Memory B cell (primary cell): Measurements from ENCODE around the gene SVIL.
"Not testable (repeated sequence)": the region's sequence is repeated elsewhere in the genome, so short reads cannot be mapped to it uniquely, and the experiment has no call there.

Source experiments
- ATAC-seq: fragments of 150-1000 bp; cut with Tn5 transposase; 2 replicates; pipeline ENCODE4 v1.10.0; 2021; ENCODE audit warnings: low read depth, mild to moderate bottlenecking, moderate library complexity
- DNase-seq, 2 donors: peaks; one replicate each; pipeline ENCODE4 v3.0.0; 2022; ENCODE audit warnings: low spot score in 2 of 2
- H3K27ac Mint-ChIP-seq: one replicate; pipeline ENCODE4 v1.8.0; 2022; ENCODE audit warnings: mild to moderate bottlenecking, moderate library complexity, mixed read lengths
- H3K27me3 Mint-ChIP-seq: one replicate; pipeline ENCODE4 v1.8.0; 2022; ENCODE audit warnings: mixed read lengths
- H3K36me3 Mint-ChIP-seq: one replicate; pipeline ENCODE4 v1.8.0; 2022; ENCODE audit warnings: mild to moderate bottlenecking, mixed read lengths
- H3K4me1 Mint-ChIP-seq: one replicate; pipeline ENCODE4 v1.8.0; 2022; ENCODE audit warnings: mixed read lengths
- H3K4me3 Mint-ChIP-seq: one replicate; pipeline ENCODE4 v1.8.0; 2022; ENCODE audit warnings: mild to moderate bottlenecking, moderate library complexity, mixed read lengths
- H3K9me3 Mint-ChIP-seq: one replicate; pipeline ENCODE4 v1.8.0; 2022; ENCODE audit warnings: mixed read lengths

The SVIL gene

GRCh38 chr10:29517352-29517923 is 117.3 kb downstream of the SVIL start:
- ATAC-seq (no peak), DNase-seq (no peak)
- no peaks in the 10 kb centered on the region for H3K36me3 Mint-ChIP-seq

GRCh38 chr10:29516309-29516932 is 118.3 kb downstream of the SVIL start:
- not testable (repeated sequence) for H3K4me3 Mint-ChIP-seq, ATAC-seq, H3K27me3 Mint-ChIP-seq, H3K9me3 Mint-ChIP-seq, H3K4me1 Mint-ChIP-seq, H3K27ac Mint-ChIP-seq, H3K36me3 Mint-ChIP-seq, DNase-seq

More at GRCh38 chr10:29517352-29517923, 117.3 kb downstream of the SVIL start:
- peaks cover 1% of the 10 kb centered on the region for H3K27me3 Mint-ChIP-seq
- no peak overlapping the region for H3K27ac Mint-ChIP-seq
- H3K9me3 Mint-ChIP-seq, result no peaks in the 10 kb centered on the region
- no peak overlapping the region for H3K4me3 Mint-ChIP-seq
- H3K4me1 Mint-ChIP-seq, result no peaks in the 10 kb centered on the region

GRCh38 chr10:29515879-29516278 is 118.9 kb downstream of the SVIL start:
- H3K9me3 Mint-ChIP-seq, DNase-seq, H3K4me1 Mint-ChIP-seq, H3K36me3 Mint-ChIP-seq, H3K27ac Mint-ChIP-seq, H3K27me3 Mint-ChIP-seq, ATAC-seq, H3K4me3 Mint-ChIP-seq: not testable (repeated sequence)

- not testable (repeated sequence) for H3K27ac Mint-ChIP-seq, H3K36me3 Mint-ChIP-seq, H3K27me3 Mint-ChIP-seq, DNase-seq, H3K4me1 Mint-ChIP-seq, ATAC-seq, H3K4me3 Mint-ChIP-seq, H3K9me3 Mint-ChIP-seq
Measured at GRCh38 chr10:29515104-29515503, 119.7 kb downstream of the SVIL start.

- no peaks in the 10 kb centered on the region for H3K9me3 Mint-ChIP-seq
Measured at GRCh38 chr10:29514306-29514705, 120.5 kb downstream of the SVIL start.

GRCh38 chr10:29512425-29512974 is 122.3 kb downstream of the SVIL start:
- ATAC-seq, result no peak
- no peak overlapping the region for H3K4me3 Mint-ChIP-seq
- no peaks in the 10 kb centered on the region for H3K9me3 Mint-ChIP-seq
- peaks cover 1% of the 10 kb centered on the region for H3K27me3 Mint-ChIP-seq
- H3K36me3 Mint-ChIP-seq, result no peaks in the 10 kb centered on the region
- H3K27ac Mint-ChIP-seq, result no peak overlapping the region
- no peak for DNase-seq
- H3K4me1 Mint-ChIP-seq, result no peaks in the 10 kb centered on the region

More at GRCh38 chr10:29514306-29514705, 120.5 kb downstream of the SVIL start:
- Mint-ChIP-seq H3K27me3 (peaks cover 1% of the 10 kb centered on the region), H3K4me3 (no peak overlapping the region), H3K36me3 (no peaks in the 10 kb centered on the region), H3K4me1 (no peaks in the 10 kb centered on the region), H3K27ac (no peak overlapping the region)
- DNase-seq, result no peak
- no peak for ATAC-seq

- not testable (repeated sequence) for H3K4me1 Mint-ChIP-seq, H3K4me3 Mint-ChIP-seq, DNase-seq, ATAC-seq, H3K27me3 Mint-ChIP-seq, H3K9me3 Mint-ChIP-seq, H3K27ac Mint-ChIP-seq, H3K36me3 Mint-ChIP-seq
Measured at GRCh38 chr10:29511806-29512205, 123.0 kb downstream of the SVIL start.

GRCh38 chr10:29510483-29511157 is 124.2 kb downstream of the SVIL start:
- H3K36me3 Mint-ChIP-seq, DNase-seq, H3K4me3 Mint-ChIP-seq: not testable (repeated sequence)

GRCh38 chr10:29508554-29509244 is 126.1 kb downstream of the SVIL start:
- no peaks in the 10 kb centered on the region for H3K9me3 Mint-ChIP-seq
- no peaks in the 10 kb centered on the region for H3K36me3 Mint-ChIP-seq
- no peak overlapping the region for H3K4me3 Mint-ChIP-seq
- ATAC-seq (no peak), DNase-seq (no peak)
- H3K27me3 Mint-ChIP-seq, result peaks cover 4% of the 10 kb centered on the region
- H3K4me1 Mint-ChIP-seq, result no peaks in the 10 kb centered on the region
- no peak overlapping the region for H3K27ac Mint-ChIP-seq

More at GRCh38 chr10:29510483-29511157, 124.2 kb downstream of the SVIL start:
- H3K4me1 Mint-ChIP-seq, H3K9me3 Mint-ChIP-seq, ATAC-seq, H3K27me3 Mint-ChIP-seq, H3K27ac Mint-ChIP-seq: not testable (repeated sequence)

GRCh38 chr10:29507750-29508149 is 127.0 kb downstream of the SVIL start:
- H3K36me3 Mint-ChIP-seq, ATAC-seq, H3K9me3 Mint-ChIP-seq, DNase-seq, H3K27ac Mint-ChIP-seq, H3K4me1 Mint-ChIP-seq, H3K4me3 Mint-ChIP-seq, H3K27me3 Mint-ChIP-seq: not testable (repeated sequence)

GRCh38 chr10:29506324-29506921 is 128.3 kb downstream of the SVIL start:
- H3K27ac Mint-ChIP-seq, H3K4me1 Mint-ChIP-seq, DNase-seq, ATAC-seq, H3K36me3 Mint-ChIP-seq, H3K27me3 Mint-ChIP-seq, H3K4me3 Mint-ChIP-seq, H3K9me3 Mint-ChIP-seq: not testable (repeated sequence)

GRCh38 chr10:29502351-29502750 is 132.4 kb downstream of the SVIL start:
- no peak overlapping the region for H3K4me3 Mint-ChIP-seq
- H3K9me3 Mint-ChIP-seq, result no peaks in the 10 kb centered on the region
- H3K27ac Mint-ChIP-seq, result no peak overlapping the region
- DNase-seq, result no peak
- ATAC-seq, result no peak
- no peaks in the 10 kb centered on the region for H3K4me1 Mint-ChIP-seq
- H3K27me3 Mint-ChIP-seq, result peaks cover 8% of the 10 kb centered on the region
- no peaks in the 10 kb centered on the region for H3K36me3 Mint-ChIP-seq

GRCh38 chr10:29501692-29502091 is 133.1 kb downstream of the SVIL start:
- H3K27me3 Mint-ChIP-seq, result peaks cover 8% of the 10 kb centered on the region
- H3K4me1 Mint-ChIP-seq, result no peaks in the 10 kb centered on the region

More at GRCh38 chr10:29501692-29502091, 133.1 kb downstream of the SVIL start:
- H3K4me3 Mint-ChIP-seq, result no peak overlapping the region
- DNase-seq, result no peak
- no peak for ATAC-seq
- H3K27ac Mint-ChIP-seq, result no peak overlapping the region
- no peaks in the 10 kb centered on the region for H3K36me3 Mint-ChIP-seq
- no peaks in the 10 kb centered on the region for H3K9me3 Mint-ChIP-seq
